NK-92 (cell line): ENCODE measurements around the gene RET.

ENCODE experiments used
- DNase-seq: peaks from one replicate; lab custom pipeline; 2025; ENCODE audit not compliant: unreplicated experiment; lab: John Stamatoyannopoulos, UW

Gene RET

GRCh38 chr10:43061760-43062159, 15.1 kb upstream of the RET start:
- DNase-seq, result no peak

- no peak for DNase-seq
Observed at GRCh38 chr10:43062402-43063160, 14.3 kb upstream of the RET start.

DNA sequence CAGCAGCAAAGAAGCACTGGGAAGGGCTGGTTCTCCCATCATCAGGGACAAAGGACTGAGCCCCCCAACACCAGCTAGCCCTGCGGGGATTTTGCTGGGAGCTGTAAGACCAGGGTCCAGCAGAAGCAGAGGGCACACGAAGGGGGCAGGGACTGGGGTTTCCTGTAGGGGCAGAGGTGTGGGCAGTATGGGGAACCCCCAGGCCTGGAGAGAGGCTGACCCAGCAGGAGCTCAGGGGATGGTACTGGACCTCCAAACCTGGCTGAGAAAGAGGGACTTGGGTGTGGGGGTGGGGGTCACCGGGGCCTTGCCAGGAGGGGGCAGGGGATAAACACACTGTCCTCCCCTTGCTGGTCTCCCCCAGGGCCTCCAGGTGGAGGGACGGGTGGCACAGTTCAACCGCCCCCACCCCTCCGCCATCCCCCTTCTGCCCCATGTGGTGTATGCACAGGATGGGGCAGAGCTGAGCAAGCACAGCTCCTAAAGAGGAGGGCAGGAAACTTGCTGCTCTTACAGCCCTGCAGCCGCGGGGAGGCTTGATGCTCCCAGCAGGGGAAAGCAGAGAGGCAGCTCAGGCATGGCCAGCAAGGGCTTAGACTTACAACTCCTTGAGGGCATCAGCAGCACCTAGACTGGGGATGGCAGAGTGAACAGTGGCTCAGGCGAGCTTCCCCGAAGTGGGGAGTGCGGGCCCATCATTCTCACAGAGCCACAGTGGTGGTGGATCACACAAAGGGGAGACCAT, 12.4 kb upstream of the RET start:
- DNase-seq, result no peak

- DNase-seq, result no peak
Observed at GRCh38 chr10:43065234-43065633, 11.6 kb upstream of the RET start.

DNA sequence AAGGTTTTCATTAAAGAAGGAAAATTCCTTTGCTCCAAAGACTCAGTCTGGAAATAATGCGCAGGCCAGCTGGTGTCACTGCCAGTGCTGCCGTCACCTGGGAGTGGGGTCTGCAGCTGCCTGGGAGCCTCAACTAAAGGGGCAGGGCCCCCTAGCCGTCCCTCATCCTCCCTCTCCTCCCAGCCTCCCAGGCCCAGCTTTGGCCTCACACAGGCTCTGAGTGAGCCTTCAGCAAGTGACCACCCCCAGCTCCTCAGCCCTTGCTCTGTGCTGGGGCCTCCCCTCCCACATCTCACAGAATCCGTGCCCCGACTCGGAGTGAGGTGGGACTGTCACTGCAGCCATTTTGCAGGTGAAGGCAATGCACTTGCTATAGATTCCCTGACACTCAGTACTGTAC, 11.1 kb upstream of the RET start:
- DNase-seq, result no peak

DNA sequence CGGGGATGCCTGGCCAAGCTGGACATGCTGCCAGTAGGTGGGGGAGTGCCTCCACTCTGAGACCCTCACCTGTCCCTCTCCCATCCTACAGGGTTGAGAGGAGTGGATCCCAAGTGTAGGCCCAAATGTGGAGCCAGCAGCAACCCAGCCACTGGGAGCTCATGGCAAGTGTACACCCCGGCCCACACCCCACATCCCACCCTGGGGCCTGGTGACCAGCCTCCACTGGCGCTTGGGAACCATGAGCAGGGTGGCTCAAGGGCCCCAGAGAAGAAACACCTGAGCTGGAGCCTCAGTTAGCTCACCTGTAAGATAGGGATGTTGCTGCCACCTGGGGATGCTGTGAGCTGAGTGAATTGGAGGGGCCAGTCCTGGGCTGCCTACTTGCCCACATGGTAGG, 10.4 kb upstream of the RET start:
- DNase-seq, result no peak

- DNase-seq, result no peak
Observed at GRCh38 chr10:43067391-43068135, 9.3 kb upstream of the RET start.

DNA sequence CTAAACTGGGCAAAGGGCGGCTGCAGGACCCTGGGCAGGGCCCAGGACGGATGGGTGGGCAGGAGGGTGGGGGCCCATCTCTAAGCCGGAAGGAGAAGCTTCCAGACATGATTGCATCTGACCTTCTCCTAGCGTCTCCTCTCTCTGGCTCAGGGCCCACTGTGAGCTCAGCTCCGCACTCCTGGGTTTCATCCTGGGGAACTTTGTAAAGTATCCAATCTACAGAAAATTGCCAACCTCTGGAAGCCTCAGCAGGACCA, 8.8 kb upstream of the RET start:
- no peak for DNase-seq

GRCh38 chr10:43068471-43069210, 8.2 kb upstream of the RET start:
- no peak for DNase-seq

DNA sequence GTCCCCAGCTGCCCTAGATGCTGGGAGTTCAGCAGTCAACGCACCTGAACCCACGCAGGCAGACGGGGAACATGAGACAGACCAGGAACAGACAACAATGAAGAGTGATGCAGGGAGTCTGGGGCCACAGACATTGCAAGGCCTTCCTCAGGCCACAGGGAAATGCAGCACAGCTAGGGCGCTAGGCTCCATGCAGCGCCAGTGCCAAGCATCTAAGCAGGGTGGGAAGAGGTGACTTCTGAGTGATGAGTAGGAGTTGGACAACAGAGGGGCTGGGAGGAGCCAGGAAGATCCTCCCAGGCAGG, 7.7 kb upstream of the RET start:
- DNase-seq, result no peak

GRCh38 chr10:43069579-43069978, 7.3 kb upstream of the RET start:
- DNase-seq, result no peak

DNA sequence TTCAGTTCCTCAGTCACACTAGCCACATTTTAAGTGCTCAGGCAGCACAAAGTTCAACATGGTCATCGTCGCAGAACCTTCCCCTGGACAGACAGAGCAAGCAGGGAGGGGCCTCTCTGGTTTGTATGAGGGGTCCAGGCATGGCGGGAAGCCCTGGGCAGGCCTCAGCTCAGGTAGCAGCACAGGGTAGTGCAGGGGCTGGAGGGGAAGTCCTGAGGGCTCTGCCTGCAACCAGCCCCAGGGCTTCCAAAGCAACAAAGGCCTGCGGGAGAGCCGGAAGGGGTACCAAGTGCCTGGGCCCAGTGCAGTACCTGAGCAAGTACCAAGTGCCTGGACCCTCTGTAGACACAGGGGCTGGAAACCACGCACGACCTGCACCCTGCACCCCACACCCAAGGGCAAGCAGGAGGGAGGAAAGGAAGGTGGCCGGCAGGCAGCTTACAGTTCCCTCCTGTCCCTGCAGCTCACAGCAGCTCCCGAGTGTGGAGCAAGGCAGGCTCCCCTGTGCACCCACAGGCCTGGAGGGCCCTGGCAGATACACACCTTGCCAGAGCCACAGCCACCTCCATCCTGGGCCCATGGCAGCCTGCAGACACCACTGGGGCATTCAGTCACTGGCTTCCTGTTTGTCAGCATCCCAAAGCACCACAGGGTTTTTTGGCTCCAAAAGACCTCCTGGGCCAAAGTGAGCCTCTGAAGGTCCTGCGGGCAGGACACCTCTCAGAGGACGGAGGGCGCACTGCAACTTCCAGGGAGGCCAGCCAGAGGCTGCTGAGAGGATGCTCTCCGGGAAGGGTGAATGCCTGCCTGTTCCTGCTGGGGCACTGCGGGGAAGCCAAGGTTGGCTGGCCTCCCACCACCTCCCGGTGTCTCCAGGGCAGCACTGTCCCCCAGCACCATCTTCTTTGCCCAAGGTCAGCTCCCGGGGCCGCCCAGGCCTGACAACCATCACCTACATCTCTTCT, 6.5 kb upstream of the RET start:
- DNase-seq, result no peak

DNA sequence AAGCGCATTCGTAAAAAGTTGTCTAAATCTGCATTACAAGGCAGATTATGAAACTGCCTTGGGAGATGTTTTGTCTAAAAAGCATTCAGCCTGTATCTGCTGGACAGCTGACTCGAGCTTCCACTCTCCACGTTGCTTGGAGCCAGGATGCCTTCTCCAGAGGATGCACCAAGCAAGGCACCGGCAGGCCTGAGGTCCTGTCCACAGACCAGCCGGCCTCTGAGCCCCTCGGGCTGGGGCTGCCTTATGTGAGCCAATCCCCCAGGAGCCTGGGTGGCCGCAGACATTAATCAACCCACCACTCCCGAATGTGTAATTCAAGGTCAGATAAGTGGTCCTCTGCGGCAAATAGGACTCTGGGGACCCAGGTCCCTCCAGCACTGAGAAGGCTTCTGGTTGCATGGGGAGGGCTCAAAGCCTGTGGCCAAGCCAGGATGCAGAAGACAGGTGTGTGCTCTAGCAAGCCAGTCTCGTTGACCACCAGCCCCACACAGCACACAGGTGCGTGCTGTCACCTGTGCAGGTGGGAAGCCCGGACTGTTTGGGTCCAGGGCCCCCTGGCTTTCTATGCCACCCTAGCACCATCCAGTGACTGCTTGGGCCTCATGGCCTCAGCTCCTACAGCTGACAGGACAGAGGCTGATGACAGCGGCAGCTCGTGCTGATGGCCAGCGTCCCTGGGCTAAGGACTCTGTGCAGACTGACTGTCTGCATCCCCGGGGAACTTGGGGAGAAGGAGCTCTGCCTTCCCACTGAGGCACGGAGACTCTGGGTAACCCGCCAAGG, 4.8 kb upstream of the RET start:
- no peak for DNase-seq

DNA sequence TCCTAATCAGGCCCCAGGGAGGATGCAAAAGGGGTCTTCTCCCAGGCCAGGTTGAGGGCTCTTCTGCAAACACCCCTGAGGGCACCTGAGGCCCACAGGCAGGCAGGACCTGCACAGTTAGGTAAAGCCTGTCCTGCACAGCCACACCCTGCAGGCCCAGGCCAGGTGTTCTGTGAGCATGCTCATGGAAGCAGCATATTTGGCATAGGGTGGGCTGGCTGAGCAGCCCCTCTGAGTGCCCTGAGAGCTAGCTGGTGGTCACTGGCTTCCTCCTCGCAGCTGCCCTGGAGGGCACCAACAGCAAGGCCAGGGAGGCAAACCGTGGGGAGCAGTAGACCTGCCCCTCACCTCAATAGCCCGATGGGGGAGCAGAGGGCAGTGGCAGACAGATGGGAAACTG, 3.7 kb upstream of the RET start:
- no peak for DNase-seq

DNA sequence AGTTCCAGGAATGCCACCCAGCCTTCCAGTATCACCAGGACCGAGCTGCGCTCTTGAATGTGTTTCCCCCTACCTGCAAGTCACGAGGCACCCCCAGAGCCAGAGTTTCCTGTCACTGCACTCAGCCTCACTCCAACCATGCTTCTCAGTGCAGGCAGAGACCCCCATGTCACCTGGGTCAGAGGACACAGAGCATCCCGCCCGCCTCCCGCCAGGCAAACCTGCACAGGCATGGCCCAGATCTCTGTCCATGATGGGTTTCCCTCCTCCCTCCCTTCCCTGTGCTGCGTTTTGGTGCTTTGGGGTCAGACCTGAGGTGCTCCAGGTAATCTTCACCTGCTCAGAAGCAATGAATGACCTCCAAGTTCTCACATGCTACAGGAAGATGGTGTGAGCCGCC, 3.1 kb upstream of the RET start:
- no peak for DNase-seq

GRCh38 chr10:43074409-43074808, 2.5 kb upstream of the RET start:
- no peak for DNase-seq

DNA sequence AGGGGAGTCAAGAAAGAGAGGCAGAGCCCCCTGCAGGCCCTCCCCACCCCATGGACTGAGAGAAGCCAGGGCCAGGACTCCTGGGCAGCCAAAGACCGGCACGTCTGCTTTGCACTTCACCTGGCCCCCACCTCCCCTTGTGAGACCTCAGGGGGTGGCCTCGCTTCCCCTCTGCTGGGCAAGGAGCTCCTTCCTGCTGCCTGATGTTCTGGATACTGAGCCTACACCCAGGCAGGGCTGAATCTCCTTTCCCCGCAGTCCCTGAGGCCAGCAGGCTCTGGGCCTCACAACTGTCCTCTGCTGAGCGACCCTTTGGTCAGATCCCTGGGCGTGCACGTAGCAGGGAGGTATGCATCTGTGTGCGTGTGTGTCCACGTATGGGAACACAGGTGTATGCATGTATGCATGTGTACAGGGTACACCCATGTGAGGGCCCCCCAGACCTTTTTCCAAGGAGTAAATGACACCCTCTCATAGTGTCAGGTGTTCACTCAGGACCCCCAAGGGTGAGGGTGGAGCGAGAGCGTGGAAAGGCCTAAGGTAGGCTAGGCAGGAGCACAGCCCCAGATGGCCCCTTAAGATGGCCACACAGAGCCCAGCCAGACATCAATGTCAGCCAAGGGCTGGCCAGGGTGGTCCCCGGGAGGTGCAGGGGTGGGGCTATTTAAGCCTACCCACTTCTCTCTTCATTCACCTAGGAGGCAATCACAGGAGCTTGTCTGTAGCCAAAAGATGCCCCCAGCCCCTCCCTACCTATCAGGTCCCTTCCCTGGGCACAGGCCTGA, 1.9 kb upstream of the RET start:
- DNase-seq, result no peak

DNA sequence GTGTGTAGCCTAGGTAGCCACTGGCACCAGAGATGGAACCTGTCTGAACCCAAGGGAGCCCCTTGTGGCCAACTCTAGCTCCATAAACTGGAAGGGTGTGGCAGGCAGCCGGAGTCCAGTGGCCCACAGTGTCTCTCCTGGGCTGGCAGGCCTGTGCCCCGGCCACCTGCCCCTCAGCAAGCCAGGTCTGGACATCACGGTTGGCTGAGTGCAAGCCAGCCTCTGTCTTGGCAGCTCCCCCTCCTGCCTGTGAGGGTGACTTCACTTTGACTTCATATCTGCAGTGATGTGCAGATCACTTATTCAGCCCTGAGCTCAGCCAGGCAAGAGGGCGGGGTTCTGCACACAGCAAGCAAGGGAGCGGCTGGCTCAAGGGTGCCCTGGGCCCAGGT, 1.3 kb upstream of the RET start:
- no peak for DNase-seq

DNA sequence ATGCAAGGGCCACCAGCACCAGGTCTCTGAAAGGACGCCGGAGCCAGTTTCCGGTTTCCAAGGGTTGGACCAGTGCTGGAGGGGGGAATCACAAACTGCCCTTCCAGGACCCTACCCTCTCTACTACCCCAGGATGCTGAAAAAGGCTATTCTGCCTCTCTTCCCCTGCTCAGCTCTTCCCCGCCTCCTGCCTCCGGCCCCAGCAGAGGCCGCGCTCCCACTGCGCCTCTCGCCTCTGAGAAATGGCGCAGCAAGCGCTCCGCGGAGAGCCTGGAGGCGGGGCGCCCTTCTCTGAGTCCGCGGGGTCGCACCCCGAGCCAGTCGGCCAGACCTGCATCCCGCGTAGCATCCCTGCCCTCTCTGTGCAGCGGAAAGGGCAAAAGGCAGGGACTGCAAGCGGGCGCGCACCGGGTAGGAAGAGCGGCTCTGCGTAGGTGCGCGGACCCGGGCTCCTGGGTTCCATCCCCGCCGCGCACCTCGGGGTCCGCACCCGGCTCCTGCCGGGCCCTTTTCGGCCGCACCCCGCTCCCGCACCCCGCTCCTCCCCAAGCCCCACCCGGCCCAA, 476 bp upstream of the RET start:
- DNase-seq, result no peak
